ENCODE data around the gene TCAIM. TPM values are rescaled to one million over a fixed set of nuclear protein-coding genes. Genes with fewer than 3 reads are reported as not detected.

Gene TCAIM
- total and polyA plus RNA-seq, 2 of the 4 experiments (the other 2 are of a cell fraction), result 11.0 to 21.5 TPM

DNA sequence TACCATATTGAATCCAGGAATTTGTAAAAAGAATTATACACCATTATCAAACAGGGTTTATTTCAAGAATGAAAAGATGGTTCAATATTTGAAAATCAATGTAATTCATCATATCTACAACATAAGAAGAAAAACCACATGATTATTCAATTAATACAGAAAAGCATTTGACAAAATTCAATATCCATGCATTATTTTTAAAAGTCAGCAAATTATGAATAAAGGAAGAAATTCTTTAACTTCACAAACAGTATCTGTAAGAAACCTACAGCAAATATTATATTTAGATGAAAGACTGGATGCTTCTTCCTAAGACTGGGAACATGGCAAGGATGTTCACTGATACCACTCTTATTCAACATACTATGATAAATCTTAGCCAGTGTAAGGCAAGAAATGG, 41.3 kb upstream of the TCAIM start:
- Histone ChIP-seq H2AFZ (replicated peaks; ENCODE audit: low read length, poor library complexity) (no peak overlapping the region), H2BK20ac (ENCODE audit: low read depth, low read length) (no peak overlapping the region), H2BK5ac (ENCODE audit: low read depth, low read length, poor library complexity, severe bottlenecking) (no peak overlapping the region), H3K4me3 (ENCODE audit: insufficient read depth, low read depth, low read length) (no peak overlapping the region), H3K9ac (ENCODE audit: low read depth, low read length) (no peak overlapping the region), H3K56ac (ENCODE audit: extremely low read depth, insufficient read depth, low read length) (no peak overlapping the region), H3K36me3 (ENCODE audit: control insufficient read depth, insufficient read depth, low read length) (no peaks in the 10 kb centered on the region), H3K4me2 (ENCODE audit: low read depth, low read length) (no peak overlapping the region), H3K4me1 (ENCODE audit: control insufficient read depth, insufficient read depth, low read length) (no peaks in the 10 kb centered on the region), H2AK9ac (replicated peaks; ENCODE audit: low read depth, low read length, poor library complexity) (no peak overlapping the region), H3K9me3 (ENCODE audit: control insufficient read depth, insufficient read depth, low read length) (no peaks in the 10 kb centered on the region), H3K27me3 (ENCODE audit: control insufficient read depth, insufficient read depth, low read length) (no peaks in the 10 kb centered on the region), H3K18ac (ENCODE audit: low read depth, low read length) (no peak overlapping the region), H3K4ac (ENCODE audit: low read depth, low read length) (no peak overlapping the region), H4K5ac (ENCODE audit: low read depth, low read length) (no peak overlapping the region), H2BK120ac (ENCODE audit: low read depth, low read length) (no peak overlapping the region), H3K23ac (ENCODE audit: low read depth, low read length) (no peak overlapping the region), H4K91ac (ENCODE audit: insufficient read depth, low read depth, low read length) (no peak overlapping the region), H2AK5ac (ENCODE audit: low read depth, low read length) (no peak overlapping the region), H2BK15ac (ENCODE audit: low read depth, low read length) (no peak overlapping the region), H3K14ac (replicated peaks; ENCODE audit: low read depth, low read length) (no peak overlapping the region), H3K27ac (ENCODE audit: insufficient read depth, low read length) (no peak overlapping the region), H4K8ac (ENCODE audit: low read depth in 2 of 2, low read length in 2 of 2) (no peak overlapping the region), H3K9me1 (ENCODE audit: insufficient read depth, low read length) (no peaks in the 10 kb centered on the region), H3K79me1 (ENCODE audit: low read depth in 1 of 2, low read length in 2 of 2) (no peaks in the 10 kb centered on the region), H4K20me1 (ENCODE audit: insufficient read depth, low read length) (no peaks in the 10 kb centered on the region)
- TF ChIP-seq SMC3 (IDR thresholded peaks at IDR 0.05; ENCODE audit: low read depth, low read length), result no peak
- TF ChIP-seq FOS (IDR thresholded peaks at IDR 0.05; ENCODE audit: low read depth, low read length), result no peak
- TF ChIP-seq, protein P1, sequence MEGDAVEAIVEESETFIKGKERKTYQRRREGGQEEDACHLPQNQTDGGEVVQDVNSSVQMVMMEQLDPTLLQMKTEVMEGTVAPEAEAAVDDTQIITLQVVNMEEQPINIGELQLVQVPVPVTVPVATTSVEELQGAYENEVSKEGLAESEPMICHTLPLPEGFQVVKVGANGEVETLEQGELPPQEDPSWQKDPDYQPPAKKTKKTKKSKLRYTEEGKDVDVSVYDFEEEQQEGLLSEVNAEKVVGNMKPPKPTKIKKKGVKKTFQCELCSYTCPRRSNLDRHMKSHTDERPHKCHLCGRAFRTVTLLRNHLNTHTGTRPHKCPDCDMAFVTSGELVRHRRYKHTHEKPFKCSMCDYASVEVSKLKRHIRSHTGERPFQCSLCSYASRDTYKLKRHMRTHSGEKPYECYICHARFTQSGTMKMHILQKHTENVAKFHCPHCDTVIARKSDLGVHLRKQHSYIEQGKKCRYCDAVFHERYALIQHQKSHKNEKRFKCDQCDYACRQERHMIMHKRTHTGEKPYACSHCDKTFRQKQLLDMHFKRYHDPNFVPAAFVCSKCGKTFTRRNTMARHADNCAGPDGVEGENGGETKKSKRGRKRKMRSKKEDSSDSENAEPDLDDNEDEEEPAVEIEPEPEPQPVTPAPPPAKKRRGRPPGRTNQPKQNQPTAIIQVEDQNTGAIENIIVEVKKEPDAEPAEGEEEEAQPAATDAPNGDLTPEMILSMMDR (conservative IDR thresholded peaks at IDR 0.05; ENCODE audit: low read depth, low read length), result no peak
- no peak for TF ChIP-seq BHLHE40 (IDR thresholded peaks at IDR 0.05; ENCODE audit: low read depth, low read length)
- intact Hi-C loops (cut with micrococcal nuclease), result no loop called here
- ATAC-seq (ENCODE audit: low read depth) (no peak), DNase-seq (no peak)
- in situ Hi-C loops (cut with MboI; ENCODE audit: low sequenced_read_pairs), result no loop called here
- ChIA-PET POLR2A (ENCODE audit: unreplicated experiment) (no interaction called here), CTCF (interaction anchor here (0.6 kb wide), 1 partner anchor 423 kb away, joined by 3 read pairs; no protein-coding TSS in a partner anchor)
- no TSS peak for BruUV-seq (replicated peaks)
- dilution Hi-C loops (cut with HindIII; ENCODE audit: low sequenced_read_pairs, unreplicated experiment), result no loop called here
